GM19452 (cell line): ENCODE results near the gene LARP1.
"Not testable (repeated sequence)": the region's sequence is repeated elsewhere in the genome, so short reads cannot be mapped to it uniquely, and the experiment has no call there.

Experiments used
- ATAC-seq: cut with Tn5 transposase; IDR thresholded peaks from one replicate; pipeline ENCODE4 v1.9.1; 2021; ENCODE audit not compliant: unreplicated experiment

LARP1 gene

GRCh38 chr5:154820383-154820782 lies 65.2 kb downstream of the LARP1 start:
- no peak for ATAC-seq

- ATAC-seq: not testable (repeated sequence)
Measured at GRCh38 chr5:154822896-154823295, 67.7 kb downstream of the LARP1 start.

GRCh38 chr5:154823605-154824004 lies 68.4 kb downstream of the LARP1 start:
- no peak for ATAC-seq

- ATAC-seq: no peak
Measured at GRCh38 chr5:154824070-154824469, 68.9 kb downstream of the LARP1 start.

- no peak for ATAC-seq
Measured at GRCh38 chr5:154829181-154829588, 74.0 kb downstream of the LARP1 start.

GRCh38 chr5:154829589-154830218 lies 74.5 kb downstream of the LARP1 start:
- ATAC-seq: no peak

- ATAC-seq: no peak
Measured at GRCh38 chr5:154830219-154830595, 75.0 kb downstream of the LARP1 start.

GRCh38 chr5:154830596-154830995 lies 75.4 kb downstream of the LARP1 start:
- no peak for ATAC-seq

GRCh38 chr5:154831451-154831850 lies 76.3 kb downstream of the LARP1 start:
- no peak for ATAC-seq

- ATAC-seq: not testable (repeated sequence)
Measured at GRCh38 chr5:154832804-154833203, 77.6 kb downstream of the LARP1 start.

- no peak for ATAC-seq
Measured at GRCh38 chr5:154834053-154834452, 78.9 kb downstream of the LARP1 start.

- ATAC-seq: not testable (repeated sequence)
Measured at GRCh38 chr5:154835701-154836052, 80.5 kb downstream of the LARP1 start.

GRCh38 chr5:154836225-154836624 lies 81.0 kb downstream of the LARP1 start:
- ATAC-seq: no peak

GRCh38 chr5:154837009-154837901 lies 82.1 kb downstream of the LARP1 start:
- no peak for ATAC-seq

- ATAC-seq: no peak
Measured at GRCh38 chr5:154840435-154841272, 85.5 kb downstream of the LARP1 start.

GRCh38 chr5:154841273-154841661 lies 86.1 kb downstream of the LARP1 start:
- ATAC-seq: no peak

- no peak for ATAC-seq
Measured at GRCh38 chr5:154842689-154843530, 87.7 kb downstream of the LARP1 start.

- no peak for ATAC-seq
Measured at GRCh38 chr5:154844809-154845208, 89.6 kb downstream of the LARP1 start.

GRCh38 chr5:154849264-154849785 lies 94.1 kb downstream of the LARP1 start:
- ATAC-seq: no peak

- ATAC-seq: no peak
Measured at GRCh38 chr5:154849791-154850201, 94.6 kb downstream of the LARP1 start.
